PC-3 (cell line): ENCODE data around the gene SRPX.

Experiments
- CTCF ChIP-seq: fragments of 300-600 bp; sonication (generic); conservative IDR thresholded peaks from 2 replicates; pipeline ENCODE4 v1.5.1; 2017; ENCODE audit warnings: antibody characterized with exemption, low read depth, mild to moderate bottlenecking, low read length
- EZH2 ChIP-seq: fragments of 300-600 bp; sonication (generic); IDR thresholded peaks from one replicate; pipeline ENCODE4 v1.6.1; 2017; ENCODE audit warnings: antibody characterized with exemption, mild to moderate bottlenecking, low read length; ENCODE audit not compliant: unreplicated experiment
- EZH2phosphoT487 ChIP-seq: fragments of 300-600 bp; sonication (generic); IDR thresholded peaks from 2 replicates; pipeline ENCODE4 v1.6.1; 2018; ENCODE audit warnings: mild to moderate bottlenecking, antibody characterized with exemption, low read length, borderline replicate concordance

GRCh38 chrX:38108364-38108763, 112.3 kb downstream of the SRPX start:
- no peak for TF ChIP-seq CTCF
- TF ChIP-seq EZH2phosphoT487: no peak
- TF ChIP-seq EZH2: no peak
